Measurements from ENCODE around the gene OVCA2.

OVCA2 gene

DNA sequence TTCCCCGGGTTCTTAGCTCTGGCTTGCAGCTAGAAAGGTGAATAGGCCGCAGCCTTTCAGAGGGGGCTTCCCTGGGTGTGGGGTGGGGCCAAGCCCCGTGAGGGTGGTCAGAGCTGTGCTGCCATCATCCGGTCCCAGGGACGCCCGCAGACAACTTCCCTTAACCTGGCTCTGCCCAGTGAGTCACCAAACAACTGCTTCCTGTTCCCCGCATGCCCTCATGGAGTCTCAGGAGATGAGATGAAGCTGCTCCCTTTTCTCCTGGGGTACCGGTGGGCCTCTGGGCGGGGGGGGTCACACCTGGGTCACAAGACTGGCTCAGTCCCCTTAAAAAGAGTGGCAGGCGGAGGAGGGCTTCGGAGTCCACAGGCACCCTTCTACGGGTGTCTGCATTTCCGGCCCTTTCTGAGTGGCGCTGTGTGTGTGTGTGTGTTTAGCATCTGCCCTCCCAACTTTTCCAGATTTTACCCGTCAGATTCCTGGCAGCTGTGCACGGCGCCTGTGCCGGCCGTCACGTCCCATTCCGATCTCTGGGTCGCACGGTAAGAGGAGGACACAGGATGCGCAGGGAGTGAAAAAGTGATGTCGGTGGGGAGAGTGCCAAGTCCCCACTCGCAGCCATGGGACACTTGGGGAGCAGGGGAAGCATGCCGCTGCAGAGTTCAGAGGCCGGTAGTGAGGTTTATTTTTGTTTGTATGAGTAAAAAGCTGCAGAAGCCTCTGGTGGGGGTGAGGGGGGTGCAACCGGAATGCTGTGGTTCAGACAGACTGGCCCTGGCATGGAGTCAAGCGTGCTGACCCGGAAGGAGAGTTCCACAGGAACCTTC lies 29.8 kb downstream of the OVCA2 start:
- TF ChIP-seq, protein P1, sequence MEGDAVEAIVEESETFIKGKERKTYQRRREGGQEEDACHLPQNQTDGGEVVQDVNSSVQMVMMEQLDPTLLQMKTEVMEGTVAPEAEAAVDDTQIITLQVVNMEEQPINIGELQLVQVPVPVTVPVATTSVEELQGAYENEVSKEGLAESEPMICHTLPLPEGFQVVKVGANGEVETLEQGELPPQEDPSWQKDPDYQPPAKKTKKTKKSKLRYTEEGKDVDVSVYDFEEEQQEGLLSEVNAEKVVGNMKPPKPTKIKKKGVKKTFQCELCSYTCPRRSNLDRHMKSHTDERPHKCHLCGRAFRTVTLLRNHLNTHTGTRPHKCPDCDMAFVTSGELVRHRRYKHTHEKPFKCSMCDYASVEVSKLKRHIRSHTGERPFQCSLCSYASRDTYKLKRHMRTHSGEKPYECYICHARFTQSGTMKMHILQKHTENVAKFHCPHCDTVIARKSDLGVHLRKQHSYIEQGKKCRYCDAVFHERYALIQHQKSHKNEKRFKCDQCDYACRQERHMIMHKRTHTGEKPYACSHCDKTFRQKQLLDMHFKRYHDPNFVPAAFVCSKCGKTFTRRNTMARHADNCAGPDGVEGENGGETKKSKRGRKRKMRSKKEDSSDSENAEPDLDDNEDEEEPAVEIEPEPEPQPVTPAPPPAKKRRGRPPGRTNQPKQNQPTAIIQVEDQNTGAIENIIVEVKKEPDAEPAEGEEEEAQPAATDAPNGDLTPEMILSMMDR (conservative IDR thresholded peaks at IDR 0.05), result no peak
- no peak overlapping the region for H3K27ac ChIP-seq

DNA sequence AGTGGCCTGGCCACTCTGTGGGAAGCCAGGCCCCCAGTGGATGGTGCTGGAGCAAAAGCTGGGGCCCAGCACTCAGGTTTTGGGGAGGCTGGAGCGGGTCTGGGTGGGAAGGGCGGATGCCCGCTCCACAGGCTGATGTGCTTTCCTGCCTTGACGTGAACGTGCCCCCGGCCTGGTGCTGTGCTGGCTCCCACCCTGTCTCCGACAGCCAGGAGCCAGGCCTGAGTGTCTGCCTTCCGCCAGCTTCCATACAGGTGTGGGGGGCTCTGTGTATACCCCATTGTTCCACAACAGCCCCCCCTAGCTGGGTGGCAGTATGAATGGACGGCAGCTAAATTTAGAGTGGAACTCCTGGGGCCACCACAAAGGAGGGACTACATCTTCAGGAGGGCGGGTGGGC lies 33.1 kb downstream of the OVCA2 start:
- TF ChIP-seq, protein P1 (conservative IDR thresholded peaks at IDR 0.05), result no peak
- no peak overlapping the region for H3K27ac ChIP-seq

GRCh38 chr17:2075336-2076086 lies 33.7 kb downstream of the OVCA2 start:
- TF ChIP-seq, protein P1 (conservative IDR thresholded peaks at IDR 0.05), result no peak
- H3K27ac ChIP-seq, result no peak overlapping the region

- no peak overlapping the region for H3K27ac ChIP-seq
- TF ChIP-seq, protein P1 (conservative IDR thresholded peaks at IDR 0.05), result no peak
Measured at GRCh38 chr17:2076087-2076984, 34.5 kb downstream of the OVCA2 start.

DNA sequence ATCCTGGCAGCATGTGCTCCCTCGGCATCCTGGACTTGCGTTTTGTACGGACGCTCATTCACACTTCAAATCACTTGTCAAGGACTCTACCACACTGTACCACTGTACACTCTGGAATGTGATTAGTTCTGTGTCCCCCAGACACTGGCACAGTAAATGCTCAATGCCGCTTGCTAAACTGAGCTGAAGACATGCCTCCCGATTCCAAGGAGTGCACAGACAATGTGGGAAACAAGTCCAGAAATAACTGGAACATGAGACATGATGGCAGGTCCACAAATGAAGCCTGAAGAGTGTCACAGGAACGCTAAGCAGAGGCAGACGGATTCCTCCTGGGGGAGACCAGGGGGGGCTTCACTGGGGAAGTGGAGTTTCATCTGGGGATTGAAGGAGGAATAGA lies 35.2 kb downstream of the OVCA2 start:
- TF ChIP-seq, protein P1 (conservative IDR thresholded peaks at IDR 0.05), result no peak
- H3K27ac ChIP-seq, result no peak overlapping the region

DNA sequence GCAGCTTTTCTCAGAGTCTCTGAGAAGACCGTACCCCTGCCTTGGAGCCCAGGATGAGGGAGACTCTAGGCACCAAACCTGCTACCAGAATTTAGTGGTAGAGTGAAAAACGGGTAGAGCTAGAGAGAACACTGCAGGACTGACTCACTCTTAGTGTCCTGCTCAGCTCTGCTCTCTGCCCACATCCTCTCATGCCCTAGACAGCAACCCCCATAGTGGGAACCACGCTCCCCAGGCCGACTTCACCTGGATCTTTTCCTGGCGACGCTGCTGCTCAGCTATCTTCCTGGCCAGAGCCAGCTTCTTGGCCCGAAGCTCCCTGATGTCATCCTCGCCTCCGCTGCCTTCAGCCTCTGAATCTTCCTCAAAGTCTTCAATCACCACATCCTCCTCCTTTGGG lies 39.7 kb downstream of the OVCA2 start:
- TF ChIP-seq, protein P1 (conservative IDR thresholded peaks at IDR 0.05), result no peak
- no peak overlapping the region for H3K27ac ChIP-seq

Measured in VCaP (cell line).